Stimulated activated CD4-positive, alpha-beta T cell treated with anti-CD3 and anti-CD28 coated beads, Interleukin-4, amount 100 ng/mL, for 1 hour (primary cell): Measurements from ENCODE around the gene TEAD1.

Experiments used
- DNase-seq: peaks from one replicate; pipeline ENCODE4 v3.0.0-alpha.2; 2020

The TEAD1 gene

DNA sequence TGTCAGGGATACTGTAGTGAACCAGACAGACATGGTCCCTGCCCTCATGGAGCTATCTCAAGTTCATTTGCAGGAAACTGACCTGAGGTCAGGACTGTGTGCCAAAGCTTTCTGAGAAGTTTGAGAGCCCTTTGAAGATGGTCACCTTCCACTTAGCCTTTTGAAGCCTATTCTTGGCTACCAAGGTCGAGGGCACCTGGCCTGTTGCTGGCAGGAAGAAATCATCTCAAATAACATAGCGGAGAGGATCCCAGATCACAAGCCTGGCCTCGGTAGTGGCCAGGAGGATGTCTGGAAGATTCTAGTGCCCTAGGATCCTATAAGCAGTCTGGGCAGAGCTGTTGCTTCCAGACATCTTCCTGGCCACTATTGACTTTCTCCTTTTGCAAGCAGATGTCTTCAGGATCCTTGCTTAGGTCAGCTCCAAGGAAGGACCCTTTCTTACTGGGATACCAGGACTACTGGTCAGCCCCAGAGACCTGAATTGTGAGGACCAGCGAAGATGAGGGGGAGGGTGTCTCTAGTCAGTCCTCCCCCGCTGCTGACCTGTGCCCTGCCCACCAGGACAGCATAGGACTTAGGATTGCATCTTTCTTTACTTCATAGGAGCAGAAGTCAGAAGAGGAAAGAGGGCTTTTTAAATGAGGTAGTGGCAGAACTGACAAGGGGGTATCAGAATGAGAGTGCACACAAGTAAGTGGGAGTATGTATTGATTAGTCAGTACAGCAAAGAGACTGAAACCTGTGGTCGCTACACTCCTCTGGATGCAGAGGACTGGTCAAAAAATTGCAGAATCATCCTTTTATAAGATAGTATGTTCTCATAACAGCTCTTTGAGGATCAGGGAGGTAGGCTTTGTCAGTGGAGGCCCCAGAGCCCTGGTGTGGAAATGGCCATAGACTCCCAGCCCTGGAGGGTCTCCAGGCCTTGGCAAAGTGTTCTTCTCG is 94.8 kb downstream of the TEAD1 start:
- no peak for DNase-seq

DNA sequence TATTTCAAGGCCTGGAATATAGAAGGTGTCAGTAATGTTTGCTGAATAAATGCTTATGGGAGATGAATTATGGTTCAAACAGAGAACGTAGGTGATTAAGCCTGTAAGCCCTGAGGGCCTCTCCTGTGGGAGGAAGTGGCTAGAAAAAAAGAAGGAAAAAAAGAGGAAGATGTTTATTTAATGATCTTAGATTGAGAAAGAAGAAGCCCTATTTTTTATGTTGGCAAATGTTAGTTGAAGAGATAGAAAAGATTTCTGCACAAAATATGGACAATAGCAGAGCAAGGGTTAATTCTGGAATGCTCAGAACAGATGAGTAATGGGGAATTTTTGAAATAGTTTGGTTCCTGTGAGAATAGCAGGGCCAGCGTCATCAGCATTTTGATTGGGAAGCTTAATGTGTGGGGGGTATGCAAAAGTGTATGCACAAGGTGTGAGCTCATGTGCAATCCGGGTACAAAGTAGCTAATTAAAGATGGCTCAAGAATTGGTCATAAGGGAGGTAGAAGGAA is 95.7 kb downstream of the TEAD1 start:
- DNase-seq, result no peak

DNA sequence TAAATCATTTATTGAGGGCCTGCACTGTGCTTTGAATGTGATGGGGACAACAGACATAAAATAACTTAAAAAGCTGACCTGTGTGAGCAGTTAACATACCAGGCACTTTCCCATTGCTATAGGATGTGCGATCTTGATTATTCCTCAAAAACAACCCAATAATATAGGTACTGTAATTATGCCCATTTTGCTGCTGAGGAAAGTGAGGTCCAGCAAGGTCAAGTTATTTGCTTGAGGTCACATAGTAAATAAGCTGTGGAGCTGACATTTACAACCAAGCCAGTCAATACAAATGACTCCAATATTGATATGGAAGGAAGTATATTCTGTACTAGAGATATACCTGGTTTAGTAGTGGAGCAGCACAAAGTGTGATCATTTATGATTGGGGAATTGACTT is 96.2 kb downstream of the TEAD1 start:
- DNase-seq, result no peak

DNA sequence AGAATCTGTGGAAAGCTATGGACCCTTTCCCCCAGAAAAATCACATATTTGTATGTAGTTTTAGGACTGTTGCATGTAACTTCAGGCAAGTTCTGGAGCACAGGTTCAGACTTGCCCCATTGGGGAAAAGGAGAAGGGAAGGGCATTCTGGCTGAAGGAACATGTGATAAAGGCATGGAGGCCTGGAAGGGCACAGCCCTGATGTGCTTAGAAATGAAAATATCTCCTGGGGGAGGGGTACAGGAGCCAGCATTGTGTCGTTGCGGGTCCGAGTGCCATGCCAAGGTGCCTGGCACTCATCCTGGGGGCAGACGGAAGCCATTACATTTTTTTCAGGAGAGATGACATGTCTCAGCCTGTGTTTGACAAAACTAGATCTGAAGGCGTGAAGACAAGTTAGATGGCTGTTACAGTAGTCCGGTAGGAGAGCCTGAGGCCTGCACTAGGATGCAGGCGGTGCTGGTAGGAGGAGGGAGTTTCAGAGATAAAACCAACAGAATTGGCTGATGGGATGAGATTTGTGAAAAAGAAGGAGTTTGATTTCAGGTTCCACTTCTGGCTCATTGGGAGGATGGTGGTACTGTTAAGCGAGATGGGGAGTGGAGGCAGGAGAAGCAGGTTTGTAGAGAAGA is 96.9 kb downstream of the TEAD1 start:
- no peak for DNase-seq

DNA sequence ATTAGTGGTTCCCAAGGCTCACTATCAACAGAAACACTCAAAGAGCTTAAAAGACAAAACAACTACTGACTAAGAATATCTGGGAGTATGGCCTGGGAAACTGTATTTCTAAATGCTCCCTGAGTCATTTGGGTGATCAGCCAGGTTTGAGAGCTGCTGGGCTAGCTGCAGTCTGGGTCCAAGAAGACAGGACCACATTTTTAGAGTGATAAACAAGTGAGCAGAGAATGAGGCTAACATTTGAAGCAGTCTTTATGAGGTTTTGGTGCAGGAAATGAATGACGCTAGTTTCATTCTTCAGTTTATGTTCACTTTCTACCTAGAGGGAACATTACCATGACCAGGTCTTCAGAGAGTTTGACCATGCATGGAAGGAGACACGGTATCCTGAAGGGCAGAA is 97.7 kb downstream of the TEAD1 start:
- no peak for DNase-seq

DNA sequence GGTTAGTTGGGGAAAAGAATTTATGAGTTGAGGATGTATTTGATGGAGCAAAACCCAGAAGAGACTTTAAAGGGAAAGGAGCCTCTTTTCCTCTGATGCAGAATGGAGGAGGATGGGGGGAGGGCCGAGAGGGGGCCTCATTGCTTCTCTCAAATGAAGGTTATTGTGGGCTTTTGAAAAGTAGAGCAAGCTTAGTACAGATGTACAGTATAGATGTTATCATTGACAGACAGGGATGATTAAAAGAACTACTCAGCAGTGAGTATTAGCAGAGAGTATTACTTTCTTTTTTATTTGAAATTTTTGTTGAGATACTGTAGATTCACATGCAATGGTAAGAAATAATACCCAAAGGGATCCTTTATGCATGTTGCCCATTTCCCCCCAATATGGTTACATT is 98.1 kb downstream of the TEAD1 start:
- no peak for DNase-seq

DNA sequence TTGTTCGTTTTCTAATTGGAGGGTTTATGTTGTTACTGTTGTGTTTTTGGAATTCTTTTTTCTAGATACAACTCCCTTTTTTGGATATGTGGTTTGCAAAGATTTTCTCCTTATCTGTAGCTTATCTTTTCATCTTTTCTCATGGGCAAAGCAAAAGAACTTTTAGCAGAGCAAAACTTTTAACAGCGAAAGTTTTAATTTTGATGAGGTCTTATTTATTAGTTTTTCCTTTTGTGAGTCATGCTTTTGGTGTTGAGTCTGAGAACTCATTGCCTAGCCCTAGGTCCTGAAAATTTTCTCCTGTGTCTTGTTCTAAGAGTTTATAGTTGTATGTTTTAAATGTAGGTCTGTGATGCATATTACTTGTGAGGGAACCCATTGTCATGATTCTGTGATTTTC is 99.4 kb downstream of the TEAD1 start:
- DNase-seq, result no peak

DNA sequence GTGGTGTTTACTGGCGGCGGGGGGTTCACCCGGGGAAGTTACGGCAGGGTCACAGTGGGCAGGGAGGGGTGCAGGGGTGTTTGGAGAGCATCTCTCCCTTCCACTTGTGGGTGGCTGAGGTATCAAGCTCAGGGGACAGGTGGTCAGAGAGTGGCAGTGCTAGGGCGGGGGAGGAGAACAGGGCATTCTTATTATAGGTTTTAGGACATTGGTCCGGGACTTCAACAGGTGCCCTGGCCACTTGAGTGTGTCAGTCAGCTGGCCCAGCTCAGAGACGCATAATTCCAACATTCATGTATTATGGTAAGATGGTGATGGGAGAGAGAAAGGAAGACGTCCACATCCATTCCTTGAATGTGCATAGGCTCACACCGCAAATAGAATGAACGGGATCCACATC is 101.7 kb downstream of the TEAD1 start:
- DNase-seq, result no peak

DNA sequence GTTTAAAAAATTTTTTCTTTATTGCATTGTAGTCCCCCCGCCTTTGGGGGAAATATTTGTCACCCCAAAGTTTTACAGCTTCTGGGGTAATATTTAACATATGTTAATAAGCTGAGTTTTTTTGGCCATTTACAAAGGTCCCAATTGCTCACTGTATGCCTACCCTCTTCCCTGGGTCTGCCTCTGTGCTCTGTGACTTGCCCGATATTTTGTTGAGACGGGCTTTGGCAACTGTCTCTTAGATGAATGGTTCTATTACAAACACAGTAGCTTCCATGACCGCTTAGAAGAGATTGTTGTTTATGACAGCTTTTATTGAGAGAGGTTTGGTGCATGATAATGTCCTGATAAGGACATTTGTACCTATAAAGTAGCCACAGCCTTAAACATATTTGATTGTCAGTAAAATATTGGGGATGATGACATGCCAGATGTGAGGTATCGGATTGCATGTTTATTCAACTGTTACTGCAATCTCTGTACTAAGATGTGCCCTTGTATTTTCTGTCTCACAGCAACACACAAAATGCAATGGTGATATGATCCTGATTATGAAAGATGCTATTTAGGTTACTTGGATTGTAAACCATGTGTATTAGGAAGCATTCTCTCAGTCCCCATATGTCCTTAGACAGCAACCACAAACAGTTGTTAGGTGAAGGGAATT is 103.1 kb downstream of the TEAD1 start:
- no peak for DNase-seq

DNA sequence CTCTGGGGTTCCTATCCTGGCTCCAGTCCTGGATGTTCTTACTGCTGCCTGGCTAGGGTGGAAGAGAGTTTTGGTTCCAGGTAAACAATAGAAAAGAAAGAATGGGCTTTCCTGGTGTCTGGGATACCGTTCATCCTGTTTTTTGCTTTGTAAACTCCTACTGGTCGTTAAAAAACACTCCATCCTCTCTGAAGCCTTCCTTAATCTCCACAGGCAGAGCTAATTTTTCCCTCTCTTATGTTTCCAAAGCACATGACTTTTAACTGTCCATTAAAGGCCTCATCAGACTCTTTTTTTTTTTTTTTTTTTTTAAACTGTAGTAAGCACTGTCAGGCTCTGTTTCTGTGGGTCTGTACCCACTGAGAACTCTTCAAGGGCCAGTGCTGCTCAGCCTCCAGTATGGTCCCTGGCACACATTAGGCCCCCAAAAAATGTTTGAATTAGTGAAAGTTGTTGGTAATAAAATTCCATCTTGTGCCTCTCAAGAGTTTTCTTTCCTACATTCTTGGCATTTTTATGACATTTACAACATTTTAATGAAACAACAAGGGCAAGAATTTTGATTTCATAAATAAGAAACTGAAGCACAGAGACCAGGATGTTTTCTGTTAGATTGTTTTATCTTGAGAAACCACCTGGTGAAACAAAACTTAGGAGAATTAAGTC is 104.2 kb downstream of the TEAD1 start:
- no peak for DNase-seq

DNA sequence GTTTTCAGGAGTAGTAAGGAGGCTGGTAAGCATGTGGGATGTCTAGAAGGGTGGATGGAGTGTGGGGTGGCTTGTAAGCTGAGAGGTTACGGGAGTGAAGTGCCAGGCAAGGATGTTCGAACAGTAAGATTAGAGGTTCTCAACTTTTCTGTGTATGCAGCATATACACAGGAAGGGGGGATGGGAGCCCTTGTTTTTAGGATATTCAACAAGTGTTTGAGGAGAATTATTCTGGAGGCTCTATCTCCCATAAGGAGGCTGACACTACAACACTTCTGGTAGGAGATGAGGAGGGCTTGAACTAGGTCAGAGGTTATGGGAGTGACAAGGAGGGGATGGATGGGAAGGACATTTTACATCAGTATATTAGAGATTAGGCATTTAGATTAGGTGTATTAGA is 109.5 kb downstream of the TEAD1 start:
- DNase-seq, result no peak

DNA sequence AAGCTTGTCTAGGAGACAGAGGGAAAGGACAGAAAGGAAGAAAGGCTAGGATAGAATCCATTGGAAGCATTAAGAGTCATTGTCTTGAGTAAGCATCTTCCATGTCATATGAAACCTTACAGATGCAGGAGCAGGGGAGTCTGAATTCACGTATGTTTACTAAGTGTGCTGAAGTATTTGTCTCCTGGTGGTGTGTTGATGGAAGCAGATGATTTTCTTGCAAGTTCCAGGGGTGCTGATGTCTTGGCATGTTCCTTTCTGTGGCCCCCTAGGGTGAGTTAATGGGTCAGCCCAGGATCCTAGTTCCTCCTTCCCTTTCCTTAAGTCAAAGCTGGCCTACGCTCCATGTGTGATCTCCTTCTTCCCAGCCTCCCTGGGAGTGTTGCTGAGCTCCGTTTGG is 110.2 kb downstream of the TEAD1 start:
- DNase-seq, result no peak

DNA sequence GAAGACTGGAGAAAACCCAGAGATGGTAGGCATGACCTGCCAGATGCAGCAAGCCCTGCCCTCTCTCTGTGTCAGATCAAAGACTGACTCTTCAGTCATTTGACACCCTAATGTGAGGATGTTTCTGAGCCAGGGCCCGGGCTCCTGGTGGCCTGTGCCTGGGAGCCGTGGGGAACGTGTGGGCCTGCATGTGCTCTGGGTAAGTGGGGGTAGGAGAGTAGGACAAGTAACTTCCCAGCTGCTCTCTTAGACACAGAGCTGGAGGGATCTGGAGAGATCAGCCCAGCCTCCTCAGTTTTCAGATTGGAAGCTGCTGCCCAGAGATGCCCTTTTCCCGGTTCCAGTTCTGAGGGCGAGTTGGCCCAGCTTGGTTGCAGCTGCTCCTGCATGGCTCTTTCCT is 110.8 kb downstream of the TEAD1 start:
- no peak for DNase-seq

DNA sequence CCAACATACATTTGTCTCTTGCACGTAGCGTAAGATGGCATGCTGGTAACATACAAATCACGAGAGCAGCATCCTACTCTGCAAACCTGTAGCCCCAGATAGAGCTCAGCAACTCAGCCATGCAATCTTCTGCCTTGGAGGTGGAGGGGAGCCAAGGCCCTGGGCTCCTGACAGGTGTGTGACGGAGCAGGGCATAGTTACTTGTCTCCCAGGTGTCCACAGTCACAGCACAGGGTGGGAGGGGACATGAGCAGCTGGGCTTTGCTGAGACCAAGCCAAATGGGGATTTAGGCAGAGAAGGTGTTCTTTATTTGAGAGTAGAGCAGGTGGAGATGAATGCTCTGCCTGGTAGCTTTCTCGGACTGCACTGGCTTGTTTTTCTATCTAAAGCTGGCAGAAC is 111.7 kb downstream of the TEAD1 start:
- no peak for DNase-seq

DNA sequence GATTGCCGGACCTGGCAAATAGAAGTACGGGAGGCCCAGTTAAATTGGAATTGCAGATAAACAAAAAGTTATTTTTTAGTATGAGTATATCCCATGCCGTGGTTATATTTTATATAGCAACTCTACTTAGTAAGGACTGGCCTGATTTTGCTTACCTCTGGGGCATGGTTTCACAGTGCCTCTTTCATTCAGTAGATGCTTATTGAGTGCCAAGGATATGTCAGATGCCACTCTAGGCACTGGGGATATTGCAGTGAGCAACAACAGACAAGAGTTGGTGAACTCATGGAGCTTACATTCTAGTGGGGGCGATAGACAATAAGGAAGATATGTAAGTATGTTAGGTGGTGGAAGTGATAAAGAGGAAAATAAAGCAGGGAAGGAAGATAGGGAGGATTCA is 112.2 kb downstream of the TEAD1 start:
- DNase-seq, result no peak

DNA sequence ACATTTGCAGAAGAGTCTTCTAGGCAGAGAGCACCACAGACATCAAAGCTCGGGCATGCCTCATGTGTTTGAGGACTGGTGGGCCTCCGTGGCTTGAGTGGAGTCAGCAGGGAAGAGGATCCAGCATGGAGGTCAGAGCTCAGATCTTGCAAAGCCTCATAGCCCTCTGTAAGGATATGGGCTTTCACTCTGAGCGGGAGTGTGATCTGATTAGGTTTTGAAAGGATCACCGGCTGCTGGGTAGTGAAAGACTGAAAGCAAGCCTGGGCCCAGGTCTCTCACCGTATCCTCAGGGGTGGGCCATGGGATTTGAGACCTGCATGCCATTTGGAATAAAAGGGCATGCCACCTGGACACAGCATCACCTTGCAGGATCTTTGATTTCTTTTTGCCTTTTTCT is 112.7 kb downstream of the TEAD1 start:
- no peak for DNase-seq

DNA sequence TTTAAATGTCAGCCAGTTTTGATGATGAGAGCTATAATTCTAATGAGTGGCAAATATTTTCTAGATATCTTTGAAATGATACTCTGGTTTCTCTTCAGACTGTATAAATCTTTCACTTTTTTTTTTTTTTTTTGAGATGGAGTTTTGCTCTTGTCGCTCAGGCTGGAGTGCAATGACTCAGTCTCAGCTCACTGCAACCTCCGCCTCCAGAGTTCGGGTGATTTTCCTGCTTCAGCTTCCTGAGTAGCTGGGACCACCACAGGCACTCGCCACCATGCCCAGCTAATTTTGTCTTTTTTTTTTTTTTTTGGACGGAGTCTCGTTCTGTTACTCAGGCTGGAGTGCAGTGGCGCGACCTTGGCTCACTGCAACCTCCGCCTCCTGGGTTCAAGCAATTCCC is 113.6 kb downstream of the TEAD1 start:
- DNase-seq, result no peak

DNA sequence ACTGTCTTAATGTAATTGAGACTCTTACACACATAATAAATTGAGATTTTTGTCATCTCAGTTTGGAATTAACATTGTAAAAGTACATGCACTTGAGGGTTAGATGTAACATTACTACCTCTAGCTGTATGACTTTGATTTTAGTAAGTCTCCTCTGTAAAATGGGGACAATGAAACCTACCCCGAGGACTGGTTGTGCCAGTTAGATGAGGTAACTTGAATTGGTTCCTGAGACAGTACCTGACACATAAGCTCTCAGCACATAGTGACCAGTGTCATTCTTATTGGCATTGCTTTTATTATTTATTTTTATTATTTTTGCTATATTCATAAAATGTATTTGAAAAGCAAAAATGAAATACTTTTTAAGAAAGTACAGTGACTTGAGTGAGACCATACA is 114.8 kb downstream of the TEAD1 start:
- no peak for DNase-seq

DNA sequence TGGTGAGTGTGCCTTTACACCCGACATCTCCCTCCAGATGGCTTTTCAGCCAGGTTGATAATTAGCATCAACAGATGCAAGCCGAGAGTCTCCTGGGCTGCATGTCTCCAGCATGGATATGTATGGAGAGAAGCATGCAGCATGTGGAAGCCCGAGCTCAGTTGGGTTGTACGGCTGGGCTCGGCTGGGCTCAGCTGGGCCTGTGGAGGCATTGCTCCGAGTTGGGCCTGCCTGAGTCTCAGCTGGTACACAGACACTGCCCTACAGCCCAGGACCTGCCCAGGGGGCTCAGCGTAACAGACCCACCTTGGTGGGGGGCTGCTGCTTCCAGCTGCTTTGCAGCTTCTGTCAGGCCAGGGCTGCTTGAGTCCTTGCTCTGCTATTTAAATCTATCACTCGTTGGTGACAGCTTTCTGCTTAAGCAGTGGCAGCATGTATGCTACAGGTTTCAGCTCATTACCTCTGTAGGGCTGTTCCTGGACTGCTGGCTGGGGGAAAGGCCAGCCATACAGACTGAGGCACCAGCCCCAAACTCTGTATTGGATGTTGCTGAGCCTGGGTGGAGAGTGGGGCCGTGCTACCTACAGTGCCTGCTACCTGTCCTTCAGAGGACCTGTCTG is 115.5 kb downstream of the TEAD1 start:
- no peak for DNase-seq

DNA sequence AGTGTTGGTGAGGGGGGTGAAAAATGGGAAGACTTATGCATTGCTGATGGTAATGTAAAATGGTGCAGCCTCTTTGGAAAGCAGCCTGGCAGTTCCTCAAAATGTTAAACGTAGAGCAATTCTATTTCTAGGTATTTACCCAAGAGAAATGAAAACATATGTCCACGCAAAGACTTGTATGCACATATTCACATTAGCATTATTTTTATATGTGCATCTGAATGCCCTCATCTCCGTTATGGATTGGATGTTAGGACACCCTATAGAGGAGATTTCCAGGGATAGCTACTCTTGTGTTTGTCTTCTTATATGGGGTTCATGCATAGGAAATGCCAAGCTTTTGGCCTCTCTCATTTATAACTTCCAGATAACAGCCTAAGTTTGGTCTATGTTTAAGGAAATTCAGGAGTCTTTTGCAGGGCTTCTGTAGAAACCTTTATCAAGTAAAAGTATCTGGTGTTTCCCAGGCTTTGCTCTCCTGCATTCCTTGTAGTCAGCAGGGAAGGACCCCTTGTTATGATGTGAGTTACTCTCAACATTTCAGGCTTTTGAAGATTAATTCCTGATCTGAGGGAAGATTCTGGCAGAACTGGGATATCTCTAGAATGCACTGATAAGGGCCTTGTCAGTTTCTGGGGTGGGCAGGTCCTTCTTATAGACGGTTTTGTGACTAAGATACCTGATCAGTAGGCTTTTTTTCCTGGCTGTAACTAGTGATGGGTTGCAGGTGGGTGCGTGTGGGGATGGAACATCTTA is 116.8 kb downstream of the TEAD1 start:
- no peak for DNase-seq

DNA sequence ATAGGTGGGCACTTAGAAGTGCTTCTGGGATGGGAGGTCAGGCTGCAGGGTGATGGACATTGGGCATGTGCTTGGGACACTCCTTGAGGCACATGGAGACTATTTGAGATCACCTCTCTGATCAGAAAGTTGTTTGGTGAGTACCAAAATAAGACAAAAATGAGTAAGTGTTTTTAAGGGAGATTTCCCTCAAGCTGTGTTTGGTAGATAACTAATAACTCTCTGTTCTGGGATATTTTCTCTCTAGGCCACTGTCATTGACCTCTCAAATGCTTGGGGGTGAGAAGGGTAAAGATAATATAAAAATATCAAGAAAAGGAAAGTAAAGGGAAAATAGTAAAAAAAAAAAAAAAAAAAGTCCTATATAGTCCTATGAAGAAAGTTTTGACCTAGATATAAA is 117.8 kb downstream of the TEAD1 start:
- DNase-seq, result no peak

DNA sequence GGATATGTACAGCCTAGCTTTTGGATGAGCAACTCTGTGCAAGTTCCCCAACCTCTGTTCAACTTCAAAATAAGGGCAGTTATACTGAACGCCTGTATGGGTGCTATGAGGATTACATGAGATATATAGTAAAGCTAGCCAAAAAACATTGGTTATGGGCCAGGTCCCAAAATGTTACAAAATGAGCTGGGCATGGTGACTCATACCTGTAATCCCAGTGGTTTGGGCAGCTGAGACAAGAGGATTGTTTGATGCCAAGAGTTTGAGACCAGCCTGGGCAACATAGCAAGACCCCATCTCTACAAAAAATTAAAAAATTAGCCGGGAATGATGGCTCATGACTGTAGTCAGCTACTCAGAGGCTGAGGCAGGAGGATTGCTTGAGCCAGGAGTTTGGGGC is 118.4 kb downstream of the TEAD1 start:
- no peak for DNase-seq
